ENCODE data around the gene PATL1.
"Not testable (repeated sequence)": the region's sequence is repeated elsewhere in the genome, so short reads cannot be mapped to it uniquely, and the experiment has no call there.

Gene PATL1

GRCh38 chr11:59668950-59669610 lies at the start of gene PATL1:
Gene PATL1 (minus strand): TSS chr11:59669037. CDS start chr11:59668895, 142 bp downstream.
- peak; percentile 93 for DNase-seq

GRCh38 chr11:59716051-59716450 lies 47.2 kb upstream of the PATL1 start:
- no peak for DNase-seq

GRCh38 chr11:59713745-59714144 lies 44.9 kb upstream of the PATL1 start, which contains the start of gene OR10V1:
Gene OR10V1 (minus strand): TSS chr11:59713845. CDS start chr11:59713845, 0 bp downstream.
- no peak for DNase-seq

- DNase-seq: no peak
Measured at GRCh38 chr11:59710136-59710847, 41.5 kb upstream of the PATL1 start.

GRCh38 chr11:59708537-59708936 lies 39.7 kb upstream of the PATL1 start:
- no peak for DNase-seq

- no peak for DNase-seq
Measured at GRCh38 chr11:59707371-59707770, 38.5 kb upstream of the PATL1 start.

- no peak for DNase-seq
Measured at GRCh38 chr11:59706518-59707285, 37.9 kb upstream of the PATL1 start.

- no peak for DNase-seq
Measured at GRCh38 chr11:59705294-59705693, 36.5 kb upstream of the PATL1 start.

GRCh38 chr11:59703515-59703914 lies 34.7 kb upstream of the PATL1 start:
- not testable (repeated sequence) for DNase-seq

GRCh38 chr11:59700157-59700556 lies 31.3 kb upstream of the PATL1 start:
- not testable (repeated sequence) for DNase-seq

- no peak for DNase-seq
Measured at GRCh38 chr11:59698506-59698905, 29.7 kb upstream of the PATL1 start.

- no peak for DNase-seq
Measured at GRCh38 chr11:59692915-59693314, 24.1 kb upstream of the PATL1 start.

- DNase-seq: no peak
Measured at GRCh38 chr11:59691156-59691555, 22.3 kb upstream of the PATL1 start.

- DNase-seq: no peak
Measured at GRCh38 chr11:59689015-59689414, 20.2 kb upstream of the PATL1 start.

- DNase-seq: not testable (repeated sequence)
Measured at GRCh38 chr11:59681260-59681725, 12.5 kb upstream of the PATL1 start.

- peak; percentile 16 for DNase-seq
Measured at GRCh38 chr11:59680287-59681154, 11.7 kb upstream of the PATL1 start.

- no peak for DNase-seq
Measured at GRCh38 chr11:59679347-59679746, 10.5 kb upstream of the PATL1 start.

- no peak for DNase-seq
Measured at GRCh38 chr11:59678813-59679165, 10.0 kb upstream of the PATL1 start.

GRCh38 chr11:59678118-59678812 lies 9.4 kb upstream of the PATL1 start:
- DNase-seq: no peak

- no peak for DNase-seq
Measured at GRCh38 chr11:59676205-59676604, 7.4 kb upstream of the PATL1 start.

- no peak for DNase-seq
Measured at GRCh38 chr11:59674291-59674690, 5.5 kb upstream of the PATL1 start.

- no peak for DNase-seq
Measured at GRCh38 chr11:59673291-59673690, 4.5 kb upstream of the PATL1 start.
